Testis (tissue), 3 donors: Measurements from ENCODE around the gene HECW1. TPM values are rescaled to one million over a fixed set of nuclear protein-coding genes. Genes with fewer than 3 reads are reported as not detected.

Experiments used
- DNase-seq: peaks from one replicate; pipeline ENCODE4 v3.0.0-alpha.2; 2019
- H3K27ac ChIP-seq, 2 donors: fragments of 200-600 bp; sonication (generic); one replicate each; pipeline ENCODE4 v1.5.1; 2019
- H3K27me3 ChIP-seq: fragments of 200-600 bp; sonication (generic); one replicate; pipeline ENCODE4 v1.5.1; 2019
- H3K36me3 ChIP-seq: fragments of 200-600 bp; sonication (generic); one replicate; pipeline ENCODE4 v1.5.1; 2017; ENCODE audit warnings: low read depth; ENCODE audit errors: missing control alignments
- H3K4me1 ChIP-seq: fragments of 200-600 bp; sonication (generic); one replicate; pipeline ENCODE4 v1.5.1; 2019
- H3K4me3 ChIP-seq, 2 donors: fragments of 200-600 bp; sonication (generic); one replicate each; pipeline ENCODE4 v1.5.1; 2017 to 2019
- H3K9me3 ChIP-seq: fragments of 200-600 bp; sonication (generic); one replicate; pipeline ENCODE4 v1.5.1; 2017
- POLR2A ChIP-seq: fragments of 450-650 bp; IDR thresholded peaks from one replicate; pipeline ENCODE4 v1.6.1; 2017; ENCODE audit warnings: antibody characterized with exemption, mild to moderate bottlenecking, moderate library complexity
- WGBS, 2 donors: methylation state at CpG; one replicate each; pipeline ENCODE4 v1.1.5; 2018; 5-methylcytosine and 5-hydroxymethylcytosine counted together
- intact Hi-C: fragments of 100-400 bp; cut with DNase I; formaldehyde crosslinking; loops from one replicate; pipeline ENCODE4 v1.15.1; 2023; ENCODE audit warnings: low total_unique reads
- polyA plus RNA-seq: library from polyadenylated mRNA; stranded (reverse); fragments of 350-450 nt; fragmentation: Illumina TruSeq; extraction: RNeasy Lipid Tissue Mini Kit (QIAGEN cat#74804); gene quantifications from one replicate; pipeline ENCODE4 v1.2.3, GENCODE V29; 2014; ENCODE audit warnings: low read depth, low replicate concordance; ENCODE audit not compliant: insufficient read depth
- total RNA-seq, 2 donors: library from RNA; depleted of rRNA; stranded (reverse); fragments of >200 nt; gene quantifications; one replicate each; pipeline ENCODE4 v1.2.3, GENCODE V29; 2016
- TF ChIP-seq, protein P1 (sequence below), 3 experiments: fragments of 450-650 bp in 2 of 3; fragments of 200-600 bp in 1 of 3; sonication (generic) in 1 of 3; IDR thresholded peaks; one replicate each; pipeline ENCODE4 v1.5.1; 2016 to 2019; ENCODE audit warnings: antibody characterized with exemption in 3 of 3, mild to moderate bottlenecking in 2 of 3, moderate library complexity in 1 of 3

Gene HECW1
- total and polyA plus RNA-seq, 3 donors from 2014 or later, result 3.2 to 14.5 (median 5.0) TPM

GRCh38 chr7:43290978-43291377 lies 178.5 kb downstream of the HECW1 start:
- Histone ChIP-seq H3K9me3 (no peaks in the 10 kb centered on the region), H3K4me1 (no peaks in the 10 kb centered on the region), H3K4me3 (no peak overlapping the region), H3K27me3 (no peaks in the 10 kb centered on the region), H3K36me3 (no peaks in the 10 kb centered on the region), H3K27ac (no peak overlapping the region)
- TF ChIP-seq, protein P1, sequence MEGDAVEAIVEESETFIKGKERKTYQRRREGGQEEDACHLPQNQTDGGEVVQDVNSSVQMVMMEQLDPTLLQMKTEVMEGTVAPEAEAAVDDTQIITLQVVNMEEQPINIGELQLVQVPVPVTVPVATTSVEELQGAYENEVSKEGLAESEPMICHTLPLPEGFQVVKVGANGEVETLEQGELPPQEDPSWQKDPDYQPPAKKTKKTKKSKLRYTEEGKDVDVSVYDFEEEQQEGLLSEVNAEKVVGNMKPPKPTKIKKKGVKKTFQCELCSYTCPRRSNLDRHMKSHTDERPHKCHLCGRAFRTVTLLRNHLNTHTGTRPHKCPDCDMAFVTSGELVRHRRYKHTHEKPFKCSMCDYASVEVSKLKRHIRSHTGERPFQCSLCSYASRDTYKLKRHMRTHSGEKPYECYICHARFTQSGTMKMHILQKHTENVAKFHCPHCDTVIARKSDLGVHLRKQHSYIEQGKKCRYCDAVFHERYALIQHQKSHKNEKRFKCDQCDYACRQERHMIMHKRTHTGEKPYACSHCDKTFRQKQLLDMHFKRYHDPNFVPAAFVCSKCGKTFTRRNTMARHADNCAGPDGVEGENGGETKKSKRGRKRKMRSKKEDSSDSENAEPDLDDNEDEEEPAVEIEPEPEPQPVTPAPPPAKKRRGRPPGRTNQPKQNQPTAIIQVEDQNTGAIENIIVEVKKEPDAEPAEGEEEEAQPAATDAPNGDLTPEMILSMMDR (IDR thresholded peaks at IDR 0.05), result no peak
- no peak for TF ChIP-seq POLR2A
- 89 to 98% methylated on average over 5 of the region's 5 CpGs for WGBS, 2 donors
- intact Hi-C loops, result no loop called here
- no peak for DNase-seq

- Histone ChIP-seq H3K27ac (no peak overlapping the region), H3K4me3 (no peak overlapping the region), H3K27me3 (no peaks in the 10 kb centered on the region), H3K4me1 (no peaks in the 10 kb centered on the region), H3K9me3 (no peaks in the 10 kb centered on the region), H3K36me3 (no peaks in the 10 kb centered on the region)
- 91 to 96% methylated on average over 3 of the region's 3 CpGs for WGBS, 2 donors
- no peak for TF ChIP-seq POLR2A
- TF ChIP-seq, protein P1 (IDR thresholded peaks at IDR 0.05), result no peak
- DNase-seq, result no peak
- intact Hi-C loops, result no loop called here
These were observed 179.3 kb downstream of the HECW1 start for GRCh38 chr7:43291789-43292188.

DNA sequence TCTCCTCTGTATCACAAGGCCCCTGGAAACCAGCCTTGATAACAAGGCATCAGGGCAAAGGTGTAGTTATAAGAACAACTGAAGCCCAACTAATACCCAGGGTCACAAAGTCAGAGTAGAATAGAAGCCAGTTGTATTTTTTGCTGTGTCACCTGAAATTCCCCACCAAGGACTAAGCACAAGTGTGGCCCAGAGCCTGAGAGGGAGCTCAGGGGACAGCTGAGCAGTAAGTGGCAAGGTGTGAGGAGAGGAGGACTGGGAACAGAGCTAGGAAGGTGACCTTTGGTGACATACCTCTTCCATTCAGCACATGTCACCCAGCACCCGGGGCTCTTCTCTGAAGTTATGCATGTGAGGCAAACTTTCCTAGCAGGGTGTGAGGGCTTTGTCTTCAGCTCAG lies 179.9 kb downstream of the HECW1 start:
- Histone ChIP-seq H3K4me1 (no peaks in the 10 kb centered on the region), H3K4me3 (no peak overlapping the region), H3K27ac (no peak overlapping the region), H3K27me3 (no peaks in the 10 kb centered on the region), H3K36me3 (no peaks in the 10 kb centered on the region), H3K9me3 (no peaks in the 10 kb centered on the region)
- 91 to 96% methylated on average over 1 of the region's 1 CpG for WGBS, 2 donors
- TF ChIP-seq, protein P1 (IDR thresholded peaks at IDR 0.05), result no peak
- TF ChIP-seq POLR2A, result no peak
- intact Hi-C loops, result no loop called here
- no peak for DNase-seq

GRCh38 chr7:43294080-43294630 lies 181.7 kb downstream of the HECW1 start:
- WGBS, 2 donors, result 45 to 56% methylated on average over 2 to 5 of the region's 5 CpGs
- H3K4me3 ChIP-seq, result no peak overlapping the region
- H3K27me3 ChIP-seq, result no peaks in the 10 kb centered on the region
- no peak overlapping the region for H3K27ac ChIP-seq
- H3K4me1 ChIP-seq, result no peaks in the 10 kb centered on the region
- H3K9me3 ChIP-seq, result no peaks in the 10 kb centered on the region
- H3K36me3 ChIP-seq, result no peaks in the 10 kb centered on the region
- TF ChIP-seq POLR2A, result no peak
- TF ChIP-seq, protein P1 (IDR thresholded peaks at IDR 0.05), result no peak
- DNase-seq, result peak; percentile 69
- intact Hi-C loops, result no loop called here

- TF ChIP-seq, protein P1 (IDR thresholded peaks at IDR 0.05), result no peak
- no peak for TF ChIP-seq POLR2A
- no peak for DNase-seq
- Histone ChIP-seq H3K4me3 (no peak overlapping the region), H3K9me3 (no peaks in the 10 kb centered on the region), H3K36me3 (no peaks in the 10 kb centered on the region), H3K4me1 (no peaks in the 10 kb centered on the region), H3K27ac (no peak overlapping the region), H3K27me3 (no peaks in the 10 kb centered on the region)
- intact Hi-C loops, result no loop called here
- WGBS, 2 donors, result 80 to 81% methylated on average over 3 of the region's 3 CpGs
These were observed 183.0 kb downstream of the HECW1 start for GRCh38 chr7:43295429-43295828.
